MM.1S (cell line): ENCODE results near the gene CHN1.

Experiments used
- DNase-seq: peaks from one replicate; pipeline ENCODE4 v3.0.0-alpha.2; 2015
- H2AFZ ChIP-seq: fragments of 300-600 bp; sonication (generic); 2 replicates; pipeline ENCODE4 v1.6.0; 2016; ENCODE audit warnings: antibody characterized with exemption, low read length
- H3F3A ChIP-seq: fragments of 300-600 bp; sonication (generic); 2 replicates; pipeline ENCODE4 v1.6.1; 2016; ENCODE audit warnings: mild to moderate bottlenecking, antibody characterized with exemption, low read length, moderate library complexity, mixed read lengths; ENCODE audit not compliant: insufficient read depth
- H3K27ac ChIP-seq: fragments of 300-600 bp; sonication (generic); 2 replicates; pipeline ENCODE4 v1.5.1; 2016; ENCODE audit warnings: mild to moderate bottlenecking, low read length
- H3K27me3 ChIP-seq: fragments of 300-600 bp; sonication (generic); replicated peaks from 2 replicates; pipeline ENCODE4 v1.6.0; 2016; ENCODE audit warnings: low read length; ENCODE audit not compliant: insufficient read depth
- H3K36me3 ChIP-seq: fragments of 300-600 bp; sonication (generic); replicated peaks from 2 replicates; pipeline ENCODE4 v1.6.1; 2016; ENCODE audit warnings: mild to moderate bottlenecking, low read length, mixed read lengths; ENCODE audit not compliant: insufficient read depth
- H3K4me1 ChIP-seq: fragments of 300-600 bp; sonication (generic); 2 replicates; pipeline ENCODE4 v1.6.1; 2016; ENCODE audit warnings: low read length, mixed read lengths
- H3K4me2 ChIP-seq: fragments of 300-600 bp; sonication (generic); 2 replicates; pipeline ENCODE4 v1.6.0; 2016; ENCODE audit warnings: low read depth, low read length
- H3K4me3 ChIP-seq: fragments of 300-600 bp; sonication (generic); 2 replicates; pipeline ENCODE4 v1.5.1; 2016; ENCODE audit warnings: low read length, mixed read lengths
- H3K79me2 ChIP-seq: fragments of 300-600 bp; sonication (generic); 2 replicates; pipeline ENCODE4 v1.6.1; 2016; ENCODE audit warnings: mixed run types, low read length, mixed read lengths
- H3K9ac ChIP-seq: fragments of 300-600 bp; sonication (generic); 2 replicates; pipeline ENCODE4 v1.6.1; 2016; ENCODE audit warnings: low read length, mixed read lengths
- H3K9me2 ChIP-seq: fragments of 300-600 bp; sonication (generic); replicated peaks from 2 replicates; pipeline ENCODE4 v1.6.1; 2016; ENCODE audit warnings: mild to moderate bottlenecking, low read length, mixed read lengths; ENCODE audit not compliant: insufficient read depth
- H3K9me3 ChIP-seq: fragments of 300-600 bp; sonication (generic); replicated peaks from 2 replicates; pipeline ENCODE4 v1.6.1; 2016; ENCODE audit warnings: mild to moderate bottlenecking, low read length, mixed read lengths; ENCODE audit not compliant: insufficient read depth
- H4K20me1 ChIP-seq: fragments of 300-600 bp; sonication (generic); 2 replicates; pipeline ENCODE4 v1.6.1; 2016; ENCODE audit warnings: mild to moderate bottlenecking, low read length, moderate library complexity, mixed read lengths; ENCODE audit not compliant: insufficient read depth
- EZH2 ChIP-seq: fragments of 300-600 bp; sonication (generic); optimal IDR thresholded peaks from 2 replicates; pipeline ENCODE3; 2017; ENCODE audit warnings: low read depth, mild to moderate bottlenecking, antibody characterized with exemption, low read length, mixed read lengths
- EZH2phosphoT487 ChIP-seq: fragments of 300-600 bp; sonication (generic); IDR thresholded peaks from 2 replicates; pipeline ENCODE4 v1.6.1; 2018; ENCODE audit warnings: antibody characterized with exemption, low read length
- TF ChIP-seq, protein P1 (sequence below): fragments of 300-600 bp; sonication (generic); IDR thresholded peaks from 2 replicates; pipeline ENCODE4 v1.5.1; 2016; ENCODE audit warnings: antibody characterized with exemption, low read length, mixed read lengths

CHN1 gene

DNA sequence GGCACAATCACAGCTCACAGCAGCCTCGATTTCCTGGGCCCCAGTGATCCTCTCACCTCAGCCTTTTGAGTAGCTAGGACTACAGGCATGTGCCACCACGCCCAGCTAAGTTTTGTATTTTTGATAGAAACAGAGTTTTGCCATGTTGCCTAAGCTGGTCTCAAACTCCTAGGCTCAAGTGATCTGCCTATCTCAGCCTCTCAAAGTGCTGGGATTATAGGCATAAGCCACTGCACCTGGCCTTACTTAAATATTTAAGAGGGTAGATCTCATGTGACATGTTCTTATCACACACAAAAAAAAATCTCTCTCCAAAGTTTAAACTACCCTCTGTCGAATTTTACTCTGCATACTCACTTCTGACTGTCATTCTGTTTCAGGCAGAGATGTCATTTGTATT, 165.5 kb downstream of the CHN1 start:
- no peaks in the 10 kb centered on the region for H3K9me3 ChIP-seq
- no peak overlapping the region for H3K27ac ChIP-seq
- no peak overlapping the region for H3K9ac ChIP-seq
- DNase-seq = no peak
- H2AFZ ChIP-seq = no peak overlapping the region
- H3K9me2 ChIP-seq = no peaks in the 10 kb centered on the region
- H4K20me1 ChIP-seq = no peaks in the 10 kb centered on the region
- no peaks in the 10 kb centered on the region for H3K36me3 ChIP-seq
- TF ChIP-seq EZH2phosphoT487 = no peak
- no peak for TF ChIP-seq EZH2
- TF ChIP-seq, protein P1, sequence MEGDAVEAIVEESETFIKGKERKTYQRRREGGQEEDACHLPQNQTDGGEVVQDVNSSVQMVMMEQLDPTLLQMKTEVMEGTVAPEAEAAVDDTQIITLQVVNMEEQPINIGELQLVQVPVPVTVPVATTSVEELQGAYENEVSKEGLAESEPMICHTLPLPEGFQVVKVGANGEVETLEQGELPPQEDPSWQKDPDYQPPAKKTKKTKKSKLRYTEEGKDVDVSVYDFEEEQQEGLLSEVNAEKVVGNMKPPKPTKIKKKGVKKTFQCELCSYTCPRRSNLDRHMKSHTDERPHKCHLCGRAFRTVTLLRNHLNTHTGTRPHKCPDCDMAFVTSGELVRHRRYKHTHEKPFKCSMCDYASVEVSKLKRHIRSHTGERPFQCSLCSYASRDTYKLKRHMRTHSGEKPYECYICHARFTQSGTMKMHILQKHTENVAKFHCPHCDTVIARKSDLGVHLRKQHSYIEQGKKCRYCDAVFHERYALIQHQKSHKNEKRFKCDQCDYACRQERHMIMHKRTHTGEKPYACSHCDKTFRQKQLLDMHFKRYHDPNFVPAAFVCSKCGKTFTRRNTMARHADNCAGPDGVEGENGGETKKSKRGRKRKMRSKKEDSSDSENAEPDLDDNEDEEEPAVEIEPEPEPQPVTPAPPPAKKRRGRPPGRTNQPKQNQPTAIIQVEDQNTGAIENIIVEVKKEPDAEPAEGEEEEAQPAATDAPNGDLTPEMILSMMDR = no peak
- H3K4me1 ChIP-seq = no peaks in the 10 kb centered on the region
- H3K4me3 ChIP-seq = no peak overlapping the region
- no peaks in the 10 kb centered on the region for H3K79me2 ChIP-seq
- H3K4me2 ChIP-seq = no peak overlapping the region
- H3K27me3 ChIP-seq = no peaks in the 10 kb centered on the region
- no peaks in the 10 kb centered on the region for H3F3A ChIP-seq

GRCh38 chr2:174836995-174837390, 168.2 kb downstream of the CHN1 start:
- no peaks in the 10 kb centered on the region for H4K20me1 ChIP-seq
- no peaks in the 10 kb centered on the region for H3K36me3 ChIP-seq
- TF ChIP-seq, protein P1 = no peak
- TF ChIP-seq EZH2phosphoT487 (no peak), EZH2 (no peak)
- no peak overlapping the region for H3K27ac ChIP-seq
- H3K9ac ChIP-seq = no peak overlapping the region
- no peaks in the 10 kb centered on the region for H3K9me2 ChIP-seq
- no peak overlapping the region for H3K4me3 ChIP-seq
- no peak for DNase-seq
- H2AFZ ChIP-seq = no peak overlapping the region
- no peaks in the 10 kb centered on the region for H3K27me3 ChIP-seq
- no peaks in the 10 kb centered on the region for H3K9me3 ChIP-seq
- no peaks in the 10 kb centered on the region for H3K79me2 ChIP-seq
- H3K4me2 ChIP-seq = no peak overlapping the region
- H3F3A ChIP-seq = no peaks in the 10 kb centered on the region
- H3K4me1 ChIP-seq = no peaks in the 10 kb centered on the region

- H3K4me2 ChIP-seq = no peak overlapping the region
- TF ChIP-seq EZH2 = no peak
- TF ChIP-seq EZH2phosphoT487 = no peak
- TF ChIP-seq, protein P1 = no peak
- no peak for DNase-seq
- no peaks in the 10 kb centered on the region for H3K4me1 ChIP-seq
- H2AFZ ChIP-seq = no peak overlapping the region
- H4K20me1 ChIP-seq = no peaks in the 10 kb centered on the region
- H3K9me3 ChIP-seq = no peaks in the 10 kb centered on the region
- no peaks in the 10 kb centered on the region for H3K9me2 ChIP-seq
- H3K4me3 ChIP-seq = no peak overlapping the region
- no peaks in the 10 kb centered on the region for H3K79me2 ChIP-seq
- no peaks in the 10 kb centered on the region for H3F3A ChIP-seq
- H3K36me3 ChIP-seq = no peaks in the 10 kb centered on the region
- H3K27ac ChIP-seq = no peak overlapping the region
- no peaks in the 10 kb centered on the region for H3K27me3 ChIP-seq
- no peak overlapping the region for H3K9ac ChIP-seq
These were observed 168.7 kb downstream of the CHN1 start for GRCh38 chr2:174836377-174836994.
